Measurements from ENCODE around the gene UGT1A5. TPM values are rescaled to one million over a fixed set of nuclear protein-coding genes. Genes with fewer than 3 reads are reported as not detected.

UGT1A5 gene
- total RNA-seq, 4 donors from 2014 or later, result 7.2 to 24.2 (median 15.0) TPM; not detected in 1

GRCh38 chr2:233799087-233799665, 86.5 kb downstream of the UGT1A5 start:
- TF ChIP-seq POLR2A (IDR thresholded peaks at IDR 0.05), result no peak
- Histone ChIP-seq H3K27me3 (no peaks in the 10 kb centered on the region), H3K4me3 (no peak overlapping the region), H3K4me1 (no peaks in the 10 kb centered on the region), H3K27ac (no peak overlapping the region), H3K36me3 (no peaks in the 10 kb centered on the region), H3K9me3 (no peaks in the 10 kb centered on the region)
- peak in 1 of 3 donors; percentile 20 for DNase-seq

DNA sequence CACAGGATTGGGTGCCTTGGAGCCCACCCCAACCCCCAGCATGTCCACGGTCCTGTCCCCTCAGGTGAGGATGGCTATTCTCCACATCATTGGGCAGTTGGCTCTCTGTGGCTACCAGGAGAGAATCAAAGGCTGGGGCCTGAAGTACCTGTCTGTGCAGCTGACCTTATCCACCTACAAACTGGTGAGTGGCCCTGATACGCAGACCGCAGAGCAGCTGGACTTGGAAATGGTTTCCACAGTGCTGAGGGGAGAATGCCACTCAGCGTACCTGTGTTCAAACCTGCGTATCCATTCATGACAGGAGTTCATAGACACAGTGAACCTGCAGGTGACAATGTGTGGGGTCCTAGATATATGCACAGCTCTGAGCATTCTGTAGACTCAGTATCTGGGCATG, 87.0 kb downstream of the UGT1A5 start:
- H3K36me3 ChIP-seq, result no peaks in the 10 kb centered on the region
- no peak for TF ChIP-seq POLR2A (IDR thresholded peaks at IDR 0.05)
- no peak for TF ChIP-seq CTCF (IDR thresholded peaks at IDR 0.05)
- H3K4me1 ChIP-seq, result no peaks in the 10 kb centered on the region
- DNase-seq, result no peak
- H3K4me3 ChIP-seq, result no peak overlapping the region
- no peak overlapping the region for H3K27ac ChIP-seq
- H3K9me3 ChIP-seq, result no peaks in the 10 kb centered on the region
- H3K27me3 ChIP-seq, result no peaks in the 10 kb centered on the region

DNA sequence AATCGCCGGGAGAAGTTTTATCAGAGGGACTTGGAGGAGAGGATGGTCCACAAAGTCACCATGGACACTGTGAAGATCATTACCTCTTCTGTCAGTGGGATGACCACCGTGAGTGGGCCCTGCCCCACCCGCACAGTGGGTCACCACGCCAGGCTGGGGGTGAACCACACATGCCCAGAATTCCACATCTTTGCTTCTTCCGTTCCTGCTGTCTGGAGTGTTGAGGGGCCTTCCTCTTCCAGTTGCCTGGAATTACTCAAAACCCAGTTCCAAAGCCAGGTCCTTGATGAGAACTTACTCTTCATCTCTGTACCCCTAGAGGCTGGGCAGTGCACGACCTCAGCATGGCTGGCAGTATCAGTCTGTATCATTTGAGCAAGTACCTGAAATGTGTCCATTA, 87.5 kb downstream of the UGT1A5 start:
- no peak for DNase-seq
- no peaks in the 10 kb centered on the region for H3K27me3 ChIP-seq
- TF ChIP-seq CTCF (IDR thresholded peaks at IDR 0.05) (no peak), POLR2A (IDR thresholded peaks at IDR 0.05) (no peak)
- H3K36me3 ChIP-seq, result no peaks in the 10 kb centered on the region
- H3K4me1 ChIP-seq, result no peaks in the 10 kb centered on the region
- H3K9me3 ChIP-seq, result no peaks in the 10 kb centered on the region
- no peak overlapping the region for H3K4me3 ChIP-seq
- H3K27ac ChIP-seq, result no peak overlapping the region

DNA sequence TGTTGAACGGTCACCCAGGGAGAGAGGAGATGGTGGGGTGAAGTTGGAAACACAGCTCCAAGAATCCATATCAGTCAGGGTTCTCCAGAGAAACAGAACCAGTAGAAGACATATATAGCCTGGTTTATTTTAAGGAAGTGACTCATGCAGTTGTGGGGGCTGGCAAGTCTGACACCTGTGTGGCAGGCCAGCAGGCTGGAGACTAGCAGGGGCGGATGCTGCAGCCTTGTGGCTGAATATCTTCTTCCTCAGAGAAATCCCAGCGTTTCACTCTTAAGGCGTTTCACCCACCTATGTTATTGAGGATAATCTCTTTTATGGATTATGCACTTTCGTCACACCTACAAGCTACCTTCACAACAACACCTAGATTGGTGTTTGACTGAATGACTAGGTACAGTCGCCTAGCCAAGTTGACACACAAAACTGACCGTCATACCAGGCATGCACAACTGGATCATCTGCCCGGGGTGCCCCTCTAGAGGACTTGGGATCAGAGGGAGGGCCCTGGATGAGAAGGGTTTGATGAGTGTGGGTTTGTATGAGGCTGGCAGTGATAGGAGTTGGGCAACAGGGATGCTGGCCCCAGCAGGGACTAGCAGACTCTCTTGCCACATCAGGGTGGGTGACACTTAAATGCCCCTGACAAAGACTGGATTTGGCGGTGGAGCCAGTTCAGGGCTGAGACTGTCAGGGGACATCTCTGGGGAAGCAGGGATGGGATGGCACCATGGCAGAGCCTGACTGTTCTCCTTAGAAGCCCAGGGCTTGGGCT, 88.8 kb downstream of the UGT1A5 start:
- Histone ChIP-seq H3K4me1 (no peaks in the 10 kb centered on the region), H3K27ac (no peak overlapping the region), H3K4me3 (no peak overlapping the region), H3K36me3 (no peaks in the 10 kb centered on the region), H3K27me3 (no peaks in the 10 kb centered on the region), H3K9me3 (no peaks in the 10 kb centered on the region)
- peak in 1 of 3 donors; percentile 21 for DNase-seq
- no peak for TF ChIP-seq POLR2A (IDR thresholded peaks at IDR 0.05)
- TF ChIP-seq CTCF (IDR thresholded peaks at IDR 0.05), result no peak

DNA sequence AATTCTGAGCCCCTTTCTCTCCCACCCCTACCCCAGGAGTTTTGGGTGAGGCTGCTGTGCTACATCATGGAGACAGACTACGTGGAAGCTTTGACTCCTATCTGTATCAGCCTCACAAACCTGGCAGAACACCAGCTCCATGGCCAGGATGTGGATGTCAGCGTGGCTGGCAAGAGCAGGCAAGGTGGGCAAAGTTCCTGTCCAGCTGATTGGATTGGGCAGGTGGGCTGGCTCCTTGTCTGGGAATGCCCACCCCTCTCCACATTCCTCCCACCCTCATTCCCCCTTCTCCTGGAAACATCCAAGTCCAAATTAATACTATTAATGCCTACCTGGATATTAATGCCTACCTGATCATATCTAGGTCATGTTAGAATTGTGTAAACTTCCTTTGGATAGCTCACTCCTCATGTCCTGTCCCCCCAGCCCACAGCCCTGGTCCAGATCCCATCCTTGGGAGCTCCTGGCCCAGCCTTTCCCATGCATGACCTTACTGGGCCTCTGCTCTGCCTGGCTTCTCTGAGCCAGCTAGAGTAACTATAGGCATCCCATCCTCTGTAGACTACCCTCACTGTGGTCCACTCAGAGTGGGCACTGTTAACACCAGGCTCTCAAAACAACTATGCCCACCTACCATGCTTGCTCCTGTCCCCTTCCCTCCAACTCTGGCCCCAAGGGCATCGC, 89.6 kb downstream of the UGT1A5 start:
- DNase-seq, result peak in 1 of 3 donors; percentile 20
- Histone ChIP-seq H3K4me3 (no peak overlapping the region), H3K36me3 (no peaks in the 10 kb centered on the region), H3K9me3 (no peaks in the 10 kb centered on the region), H3K27ac (no peak overlapping the region), H3K4me1 (no peaks in the 10 kb centered on the region), H3K27me3 (no peaks in the 10 kb centered on the region)
- TF ChIP-seq CTCF (IDR thresholded peaks at IDR 0.05) (no peak), POLR2A (IDR thresholded peaks at IDR 0.05) (no peak)
